Peyer's patch (tissue), 4 donors: ENCODE data around the gene HEATR9.

Source experiments
- CTCF ChIP-seq, 6 experiments: fragments of 450-650 bp in 4 of 6; fragments of 200-600 bp in 2 of 6; sonication (generic) in 1 of 6; IDR thresholded peaks; one replicate each; pipeline ENCODE4 v1.5.1; 2017 to 2019; ENCODE audit warnings: antibody characterized with exemption in 6 of 6, mild to moderate bottlenecking in 3 of 6, moderate library complexity in 1 of 6
- POLR2A ChIP-seq, 2 donors: fragments of 450-650 bp; IDR thresholded peaks; one replicate each; pipeline ENCODE4 v1.5.1; 2017; ENCODE audit warnings: antibody characterized with exemption in 2 of 2, mild to moderate bottlenecking in 2 of 2, moderate library complexity in 2 of 2

GRCh38 chr17:35906191-35906925 lies 37.7 kb upstream of the HEATR9 start:
- TF ChIP-seq CTCF (IDR thresholded peaks at IDR 0.05) (no peak), POLR2A (IDR thresholded peaks at IDR 0.05) (no peak)
